GM12878 (cell line): ENCODE data around the gene RUFY4. TPM values are rescaled to one million over a fixed set of nuclear protein-coding genes. Genes with fewer than 3 reads are reported as not detected.

Experiments
- BCL3 ChIP-seq: IDR thresholded peaks from 2 replicates; pipeline ENCODE4 v1.6.1; 2011; ENCODE audit warnings: borderline replicate concordance, low read depth, mild to moderate bottlenecking, moderate library complexity, low read length; ENCODE audit not compliant: insufficient read depth, poor library complexity, severe bottlenecking
- CEBPZ ChIP-seq: fragments of 150-350 bp; IDR thresholded peaks from 2 replicates; pipeline ENCODE4 v1.6.1; 2016; ENCODE audit warnings: low read depth, low read length
- CHD1 ChIP-seq: IDR thresholded peaks from 2 replicates; pipeline ENCODE4 v1.6.1; 2012; ENCODE audit warnings: low read depth, low read length, improper control_type of control experiment
- CHD4 ChIP-seq: fragments of 200-600 bp; sonication (generic); IDR thresholded peaks from 2 replicates; pipeline ENCODE4 v1.6.1; 2016; ENCODE audit warnings: mild to moderate bottlenecking
- E2F8 ChIP-seq: fragments of 450-650 bp; IDR thresholded peaks from 2 replicates; pipeline ENCODE4 v1.6.1; 2018; ENCODE audit warnings: mild to moderate bottlenecking, low read depth, moderate library complexity; ENCODE audit not compliant: partially characterized antibody
- EZH2 ChIP-seq: IDR thresholded peaks from 2 replicates; pipeline ENCODE4 v1.6.1; 2012; ENCODE audit warnings: low read depth, mild to moderate bottlenecking, control low read depth, inconsistent platforms, low read length, borderline replicate concordance; ENCODE audit not compliant: control insufficient read depth
- HDAC6 ChIP-seq: fragments of 200-600 bp; sonication (generic); IDR thresholded peaks from one replicate; pipeline ENCODE4 v1.8.0; 2017; ENCODE audit warnings: antibody characterized with exemption; ENCODE audit not compliant: unreplicated experiment
- HDGF ChIP-seq: fragments of 450-650 bp; IDR thresholded peaks from 2 replicates; pipeline ENCODE4 v1.6.1; 2016; ENCODE audit warnings: antibody characterized with exemption
- LARP7 ChIP-seq: fragments of 450-650 bp; IDR thresholded peaks from 2 replicates; pipeline ENCODE4 v1.6.1; 2017; ENCODE audit warnings: mild to moderate bottlenecking
- MEF2B ChIP-seq: fragments of 450-650 bp; IDR thresholded peaks from 2 replicates; pipeline ENCODE4 v1.6.1; 2018; ENCODE audit warnings: mild to moderate bottlenecking, moderate library complexity; ENCODE audit not compliant: partially characterized antibody, poor library complexity, severe bottlenecking
- NFYA ChIP-seq: IDR thresholded peaks from 2 replicates; pipeline ENCODE4 v1.6.1; 2011; ENCODE audit warnings: low read depth, mild to moderate bottlenecking, low read length, improper control_type of control experiment, borderline replicate concordance
- NR2C1 ChIP-seq: fragments of 450-650 bp; IDR thresholded peaks from 2 replicates; pipeline ENCODE4 v1.6.1; 2017; ENCODE audit warnings: antibody characterized with exemption, mild to moderate bottlenecking, moderate library complexity
- RELB ChIP-seq: fragments of 450-650 bp; IDR thresholded peaks from 2 replicates; pipeline ENCODE4 v1.6.1; 2017; ENCODE audit warnings: low read depth, mild to moderate bottlenecking, moderate library complexity
- SPI1 ChIP-seq: IDR thresholded peaks from 2 replicates; pipeline ENCODE4 v1.6.1; 2011; ENCODE audit warnings: low read depth, mild to moderate bottlenecking, low read length, moderate library complexity, borderline replicate concordance; ENCODE audit not compliant: insufficient read depth
- ZBTB33 ChIP-seq: fragments of 450-650 bp; IDR thresholded peaks from 2 replicates; pipeline ENCODE4 v1.6.1; 2017; ENCODE audit warnings: mild to moderate bottlenecking
- polyA plus RNA-seq, 11 experiments: library from polyadenylated mRNA; depleted of rRNA in 4 of 11; unstranded in 6 of 11; stranded (reverse) in 5 of 11; fragments of >200 nt; fragmentation: Nextera tagmentation in 4 of 11; fragmentation: Illumina TruSeq in 1 of 11; extraction: Ambion mirVana in 4 of 11; extraction: Trizol in 1 of 11; gene quantifications; 1 replicate in 1 of 11; 2 replicates in 10 of 11; pipeline versions ENCODE4 v1.2.1 to v1.2.3, GENCODE V29; 2011 to 2016; ENCODE audit warnings: inconsistent platforms in 2 of 11, missing spikeins in 2 of 11, low read depth in 1 of 11
- total RNA-seq, 4 experiments: library from RNA; depleted of rRNA in 3 of 4; stranded (reverse); fragments of >200 nt in 3 of 4; fragmentation: Illumina TruSeq in 1 of 4; extraction: Trizol in 1 of 4; gene quantifications; 2 replicates each; pipeline versions ENCODE4 v1.2.1 to v1.2.3, GENCODE V29; 2013 to 2021

RUFY4 gene
- total and polyA plus RNA-seq, 10 of the 15 experiments (the other 5 are each of a cell fraction or from before 2014, with no cell fraction given), result 0.05 to 2.7 (median 0.90) TPM

- no peak for TF ChIP-seq E2F8
- no peak for TF ChIP-seq CHD1
- TF ChIP-seq MEF2B, result no peak
- TF ChIP-seq HDAC6, result no peak
- TF ChIP-seq RELB, result no peak
- TF ChIP-seq NR2C1, result no peak
- TF ChIP-seq EZH2, result no peak
- peak; percentile 97 for TF ChIP-seq SPI1
- no peak for TF ChIP-seq LARP7
- TF ChIP-seq HDGF, result no peak
- peak; percentile 27 for TF ChIP-seq BCL3
- no peak for TF ChIP-seq NFYA
- no peak for TF ChIP-seq CHD4
- no peak for TF ChIP-seq CEBPZ
- TF ChIP-seq ZBTB33, result no peak
Measured at GRCh38 chr2:218081063-218081462, 12.0 kb downstream of the RUFY4 start (continued).
